HTERT RPE-1 (cell line): ENCODE results near the gene SLC25A39.
"Not testable (repeated sequence)": the region's sequence is repeated elsewhere in the genome, so short reads cannot be mapped to it uniquely, and the experiment has no call there.

Experiments used
- in situ Hi-C: fragments of 300-500 bp; cut with MboI; formaldehyde crosslinking; loops from 4 replicates; pipeline ENCODE4 v1.14.3; 2020; ENCODE audit warnings: low sequenced_read_pairs

Gene SLC25A39, protein sequence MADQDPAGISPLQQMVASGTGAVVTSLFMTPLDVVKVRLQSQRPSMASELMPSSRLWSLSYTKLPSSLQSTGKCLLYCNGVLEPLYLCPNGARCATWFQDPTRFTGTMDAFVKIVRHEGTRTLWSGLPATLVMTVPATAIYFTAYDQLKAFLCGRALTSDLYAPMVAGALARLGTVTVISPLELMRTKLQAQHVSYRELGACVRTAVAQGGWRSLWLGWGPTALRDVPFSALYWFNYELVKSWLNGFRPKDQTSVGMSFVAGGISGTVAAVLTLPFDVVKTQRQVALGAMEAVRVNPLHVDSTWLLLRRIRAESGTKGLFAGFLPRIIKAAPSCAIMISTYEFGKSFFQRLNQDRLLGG

DNA sequence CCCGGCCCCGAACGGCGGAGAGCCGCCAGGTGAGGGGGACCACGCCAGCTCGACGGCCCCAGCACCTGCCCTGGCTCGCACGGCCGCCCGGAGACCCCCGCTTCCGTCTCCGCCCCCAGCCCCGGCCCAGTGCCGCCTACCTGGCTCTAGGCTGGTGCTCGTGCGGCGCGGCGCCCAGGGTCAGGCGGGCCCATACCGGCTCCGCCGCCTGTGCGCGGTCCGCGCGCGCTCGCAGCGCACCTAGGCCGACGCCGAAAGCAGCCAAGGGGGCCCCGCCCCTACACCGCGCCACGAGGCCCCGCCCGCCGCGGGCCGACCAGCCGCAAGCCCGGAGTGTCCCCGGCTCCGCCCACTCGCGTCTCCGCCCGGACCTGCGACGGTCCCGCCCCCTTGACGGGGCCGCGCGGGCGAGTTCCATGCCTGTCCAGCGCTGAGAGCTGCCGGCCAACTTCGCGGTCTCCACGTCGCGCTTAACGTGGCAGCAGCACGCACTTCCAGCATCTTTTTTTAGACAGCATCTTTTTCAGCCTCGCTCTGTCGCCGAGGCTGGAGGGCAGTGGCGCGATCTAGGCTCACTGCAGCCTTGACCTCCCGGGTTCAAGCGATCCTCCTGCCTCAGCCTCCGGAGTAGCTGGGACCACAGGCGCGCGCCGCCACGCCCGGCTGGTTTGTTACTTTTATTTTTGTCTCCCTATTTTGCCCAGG, at the start of gene SLC25A39:
Gene SLC25A39, minus strand, starts transcription at position 253 of the 705 bp plus-strand sequence. CDS start 1,261 bp downstream, outside the sequence.
- in situ Hi-C loops, result no loop called here

DNA sequence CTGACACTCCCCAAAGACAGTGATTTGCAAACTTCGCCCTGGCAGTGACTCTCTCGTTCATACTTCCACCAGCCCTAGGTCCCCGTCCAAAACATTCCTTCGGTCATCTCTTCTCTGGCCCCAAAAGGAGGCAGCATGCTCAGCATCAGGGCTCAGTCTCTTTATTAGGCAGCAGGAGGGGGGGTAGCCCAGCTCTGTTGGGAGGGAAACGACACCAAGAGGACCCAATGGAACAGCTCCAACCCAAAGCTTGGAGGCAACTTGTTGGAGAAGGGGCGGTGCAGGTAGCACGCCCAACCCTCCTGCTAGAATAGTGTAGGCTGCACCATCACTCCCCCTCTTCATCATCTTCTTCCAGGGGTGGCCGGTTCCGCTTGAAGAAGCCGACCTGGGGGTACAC, 47.4 kb upstream of the SLC25A39 start:
- in situ Hi-C loops, result no loop called here

GRCh38 chr17:44369414-44370023, 44.9 kb upstream of the SLC25A39 start:
- in situ Hi-C loops, result not testable (repeated sequence)

DNA sequence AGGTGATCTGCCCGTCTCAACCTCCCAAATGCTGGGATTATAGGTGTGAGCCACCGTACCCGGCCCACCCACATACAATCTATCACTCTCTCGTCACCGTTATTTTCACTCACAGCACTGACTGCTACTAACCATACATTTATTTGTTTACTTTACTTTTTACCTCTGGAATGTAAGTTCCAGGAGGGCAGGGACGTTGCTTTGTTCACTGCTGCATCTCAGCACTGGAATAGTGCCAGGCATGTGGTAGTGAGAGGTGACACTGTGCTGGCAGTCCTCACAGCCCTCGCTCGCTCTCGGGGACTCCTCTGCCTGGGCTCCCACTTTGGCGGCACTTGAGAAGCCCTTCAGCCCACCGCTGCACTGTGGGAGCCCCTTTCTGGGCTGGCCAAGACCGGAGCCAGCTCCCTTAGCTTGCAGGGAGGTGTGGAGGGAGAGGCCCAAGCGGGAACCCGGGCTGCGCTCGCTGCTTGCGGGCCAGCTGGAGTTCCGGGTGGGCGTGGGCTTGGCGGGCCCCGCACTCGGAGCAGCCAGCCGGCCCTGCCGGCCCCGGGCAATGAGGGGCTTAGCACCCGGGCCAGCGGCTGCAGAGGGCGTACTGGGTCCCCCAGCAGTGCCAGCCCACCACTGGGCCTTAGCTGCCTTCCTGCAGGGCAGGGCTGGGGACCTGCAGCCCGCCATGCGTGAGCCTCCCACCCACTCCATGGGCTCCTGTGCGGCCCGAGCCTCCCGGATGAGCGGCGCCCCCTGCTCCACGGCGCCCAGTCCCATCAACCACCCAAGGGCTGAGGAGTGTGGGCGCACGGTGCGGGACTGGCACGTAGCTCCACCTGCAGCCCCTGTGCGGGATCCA, 44.0 kb upstream of the SLC25A39 start:
- in situ Hi-C loops, result not testable (repeated sequence)

DNA sequence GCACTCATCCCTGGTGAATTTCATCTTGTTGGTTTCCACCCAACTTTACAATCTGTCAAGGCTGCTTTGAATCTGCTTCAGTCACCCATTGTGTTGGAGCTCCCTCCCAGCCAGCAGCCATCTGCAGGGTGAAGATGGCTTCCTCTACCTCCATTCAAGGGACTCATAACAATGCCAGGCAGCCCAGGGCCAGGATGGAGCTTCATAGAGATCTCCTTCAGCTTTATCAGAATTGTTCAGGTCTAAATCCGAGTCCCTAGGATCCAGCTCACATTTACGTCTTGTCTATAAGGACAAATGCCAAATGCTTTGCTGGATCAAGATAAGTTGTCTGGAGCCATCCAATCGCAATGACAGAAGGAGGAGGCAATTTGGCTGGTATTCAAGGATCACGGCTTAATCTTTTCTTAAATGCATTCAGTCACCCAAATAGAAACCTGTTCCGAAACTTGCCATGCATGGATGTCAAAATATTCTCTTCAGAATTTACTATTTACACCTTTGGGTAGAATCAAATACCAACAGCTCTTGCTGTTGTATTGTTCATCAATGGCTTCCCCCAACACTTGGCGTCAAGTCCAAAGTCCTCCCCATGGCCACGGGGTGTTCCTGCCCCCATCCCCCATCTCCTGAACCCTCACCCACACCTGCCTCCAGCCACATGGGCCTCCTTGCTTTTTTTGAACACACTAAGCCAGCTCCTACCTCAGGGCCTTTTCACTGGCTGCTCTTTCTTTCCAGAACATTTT, 42.8 kb upstream of the SLC25A39 start:
- in situ Hi-C loops, result no loop called here

GRCh38 chr17:44365051-44365450, 40.4 kb upstream of the SLC25A39 start:
- in situ Hi-C loops, result not testable (repeated sequence)

DNA sequence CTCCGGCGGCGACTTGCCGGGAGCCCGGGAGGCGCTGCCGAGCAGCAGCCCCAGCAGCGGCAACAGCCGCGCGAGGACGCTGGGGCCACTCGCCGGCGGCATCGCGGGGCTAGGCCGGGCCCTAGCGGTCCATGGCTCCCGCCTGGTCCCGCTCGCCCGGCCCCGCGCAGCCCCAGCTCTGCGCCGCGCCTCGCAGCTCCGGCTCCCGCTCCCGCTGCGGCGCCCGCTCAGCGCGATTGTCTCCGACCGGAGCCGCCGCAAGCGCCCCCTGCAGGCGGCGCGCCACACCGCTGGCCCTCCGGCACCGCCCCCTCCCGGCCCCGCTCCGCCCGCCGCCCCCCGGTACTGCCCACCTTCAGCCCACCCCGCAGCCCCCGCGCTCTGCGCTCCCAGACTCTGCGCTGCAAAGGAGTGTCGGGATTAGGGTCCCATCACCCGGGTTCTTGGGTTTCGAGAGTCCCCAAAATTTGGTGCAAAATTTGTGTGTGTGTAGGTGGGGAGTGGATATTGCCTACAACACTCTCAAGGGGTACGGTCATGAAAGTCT, 39.1 kb upstream of the SLC25A39 start, which contains the start of gene FAM171A2:
Gene FAM171A2, minus strand, starts transcription at position 241 of the 547 bp plus-strand sequence. Its CDS starts 139 bp downstream, at position 102.
- in situ Hi-C loops, result no loop called here

DNA sequence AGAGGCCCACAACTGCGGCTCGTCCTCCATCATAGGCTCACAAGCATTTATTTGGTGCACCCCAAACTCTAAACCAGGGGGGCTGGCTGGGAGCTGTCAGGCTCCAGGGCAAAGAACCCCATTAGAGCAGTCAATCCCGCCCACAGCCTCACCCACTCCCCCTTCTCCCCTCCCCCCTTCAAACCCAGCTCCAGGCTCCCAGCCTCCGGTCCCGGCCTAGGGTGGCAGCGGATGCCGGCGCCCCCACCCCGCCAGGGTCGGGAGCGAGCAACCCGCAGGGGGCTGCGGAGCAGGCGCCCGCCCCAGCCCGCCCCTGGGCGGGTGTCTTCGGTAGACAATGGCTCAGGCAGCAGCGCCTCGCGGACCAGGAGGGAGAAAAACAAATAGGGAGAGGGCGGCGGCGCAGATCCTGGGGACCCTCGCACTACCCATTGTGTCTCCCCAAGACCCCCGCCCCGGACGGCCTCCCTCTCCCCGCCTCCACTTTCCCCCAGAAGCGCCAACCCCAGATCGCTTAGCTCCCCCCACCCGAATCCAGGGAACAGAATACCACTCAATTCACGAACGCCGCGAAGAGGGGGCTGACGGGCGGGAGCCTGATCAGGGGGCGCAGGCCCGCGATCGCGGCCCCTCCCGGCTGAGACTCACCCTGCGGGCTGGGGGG, 38.5 kb upstream of the SLC25A39 start:
- in situ Hi-C loops, result no loop called here

DNA sequence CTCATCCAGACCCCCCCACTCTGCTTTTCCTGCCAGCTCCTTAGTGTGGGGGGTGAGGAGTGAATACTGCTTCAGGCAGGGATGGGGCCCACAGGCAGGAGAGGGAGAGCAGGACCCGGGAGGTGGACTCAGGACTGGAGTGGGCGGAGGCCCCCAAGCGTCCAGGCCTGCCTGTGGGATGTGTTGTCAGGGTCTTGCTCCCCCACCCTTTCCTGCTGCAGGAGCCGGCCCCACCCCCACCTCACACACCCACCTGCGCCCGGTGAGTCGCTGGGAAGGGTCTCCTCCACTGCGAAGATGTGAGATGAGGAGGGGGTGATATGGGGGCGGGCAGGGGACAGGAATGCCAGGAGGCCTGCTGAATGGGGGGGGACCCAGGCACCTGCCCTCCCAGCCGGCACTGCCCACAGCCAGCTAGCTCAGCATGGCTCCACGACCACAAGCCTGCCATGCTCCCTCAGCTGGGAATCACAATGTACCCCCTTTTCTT, 37.9 kb upstream of the SLC25A39 start:
- in situ Hi-C loops, result no loop called here

GRCh38 chr17:44361292-44362260, 37.0 kb upstream of the SLC25A39 start:
- in situ Hi-C loops, result no loop called here

DNA sequence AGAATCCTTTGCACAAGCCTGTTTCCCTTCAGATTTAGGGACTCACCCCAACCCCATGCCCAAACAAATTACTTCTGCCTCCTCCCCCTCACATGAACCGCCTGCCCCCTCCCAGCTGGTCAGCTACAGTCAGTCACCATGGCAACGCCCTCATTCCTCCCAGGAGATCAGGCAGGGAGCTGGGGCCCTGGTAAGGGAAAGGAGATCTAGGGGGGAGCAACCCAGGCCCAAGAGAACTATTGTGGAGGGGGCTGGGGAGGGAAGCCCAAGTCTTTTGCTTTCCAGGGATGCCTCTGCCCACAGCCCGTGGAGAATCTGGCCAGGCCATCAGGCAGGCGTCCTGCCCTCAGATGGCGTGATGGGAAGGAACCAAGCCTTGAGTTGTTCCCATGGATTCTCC, 36.2 kb upstream of the SLC25A39 start:
- in situ Hi-C loops, result no loop called here

DNA sequence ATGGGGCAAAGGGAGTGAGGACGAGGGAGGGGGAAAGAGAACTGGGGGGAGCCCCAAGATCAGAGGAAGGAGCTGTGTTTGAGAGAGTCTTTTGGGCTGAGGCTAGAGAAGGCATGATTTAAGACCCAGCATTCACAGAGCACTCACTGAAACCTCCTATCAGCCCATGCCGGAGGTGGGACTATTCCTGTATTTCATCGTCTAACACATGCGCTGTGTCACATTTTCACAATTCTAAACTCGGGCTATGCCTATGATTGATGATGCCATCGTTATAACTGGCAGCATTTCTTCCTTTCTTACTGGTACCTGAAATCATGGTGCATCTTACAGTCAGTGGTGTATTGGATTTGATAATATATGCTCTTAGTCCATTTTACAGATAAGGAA, 35.5 kb upstream of the SLC25A39 start:
- in situ Hi-C loops, result no loop called here

GRCh38 chr17:44359458-44360143, 35.0 kb upstream of the SLC25A39 start:
- in situ Hi-C loops, result no loop called here

DNA sequence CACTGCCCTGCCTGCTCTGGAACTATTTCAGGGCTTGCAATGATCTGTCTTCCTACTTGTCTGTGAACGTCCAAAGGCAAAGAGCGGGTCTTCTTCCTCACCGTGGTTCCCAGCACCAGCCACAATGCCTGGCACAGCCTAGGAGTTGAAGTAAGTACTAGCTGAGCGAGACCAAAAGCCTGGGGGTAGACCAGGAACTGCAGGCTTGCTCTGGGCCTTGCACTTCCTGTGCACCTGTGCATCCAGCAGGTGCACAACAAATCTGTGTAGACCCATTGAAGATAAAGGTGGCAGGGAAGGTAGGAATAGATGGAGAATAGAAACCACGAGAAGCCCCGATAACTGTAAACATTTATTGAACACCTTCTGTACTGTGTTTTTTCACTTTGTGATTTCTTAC, 34.4 kb upstream of the SLC25A39 start:
- in situ Hi-C loops, result no loop called here

GRCh38 chr17:44358066-44358465, 33.4 kb upstream of the SLC25A39 start:
- in situ Hi-C loops, result no loop called here

- in situ Hi-C loops, result no loop called here
Observed at GRCh38 chr17:44356241-44356640, 31.6 kb upstream of the SLC25A39 start.

GRCh38 chr17:44355642-44356099, 31.0 kb upstream of the SLC25A39 start:
- in situ Hi-C loops, result no loop called here
